Stimulated activated CD4-positive, alpha-beta T cell treated with anti-CD3 and anti-CD28 coated beads, Interleukin-12 subunit alpha, Interleukin-12 subunit beta, amount 100 ng/mL, for 48 hours (primary cell): ENCODE measurements around the gene LRP5.

ENCODE experiments used
- DNase-seq, 3 donors: peaks; one replicate each; pipeline ENCODE4 v3.0.0-alpha.2; 2020; ENCODE audit warnings: low read depth in 2 of 3, low spot score in 1 of 3

The LRP5 gene

GRCh38 chr11:68308068-68308467 is 4.3 kb upstream of the LRP5 start:
- no peak for DNase-seq

- DNase-seq = no peak
Measured at GRCh38 chr11:68309621-68310185, 2.7 kb upstream of the LRP5 start.

DNA sequence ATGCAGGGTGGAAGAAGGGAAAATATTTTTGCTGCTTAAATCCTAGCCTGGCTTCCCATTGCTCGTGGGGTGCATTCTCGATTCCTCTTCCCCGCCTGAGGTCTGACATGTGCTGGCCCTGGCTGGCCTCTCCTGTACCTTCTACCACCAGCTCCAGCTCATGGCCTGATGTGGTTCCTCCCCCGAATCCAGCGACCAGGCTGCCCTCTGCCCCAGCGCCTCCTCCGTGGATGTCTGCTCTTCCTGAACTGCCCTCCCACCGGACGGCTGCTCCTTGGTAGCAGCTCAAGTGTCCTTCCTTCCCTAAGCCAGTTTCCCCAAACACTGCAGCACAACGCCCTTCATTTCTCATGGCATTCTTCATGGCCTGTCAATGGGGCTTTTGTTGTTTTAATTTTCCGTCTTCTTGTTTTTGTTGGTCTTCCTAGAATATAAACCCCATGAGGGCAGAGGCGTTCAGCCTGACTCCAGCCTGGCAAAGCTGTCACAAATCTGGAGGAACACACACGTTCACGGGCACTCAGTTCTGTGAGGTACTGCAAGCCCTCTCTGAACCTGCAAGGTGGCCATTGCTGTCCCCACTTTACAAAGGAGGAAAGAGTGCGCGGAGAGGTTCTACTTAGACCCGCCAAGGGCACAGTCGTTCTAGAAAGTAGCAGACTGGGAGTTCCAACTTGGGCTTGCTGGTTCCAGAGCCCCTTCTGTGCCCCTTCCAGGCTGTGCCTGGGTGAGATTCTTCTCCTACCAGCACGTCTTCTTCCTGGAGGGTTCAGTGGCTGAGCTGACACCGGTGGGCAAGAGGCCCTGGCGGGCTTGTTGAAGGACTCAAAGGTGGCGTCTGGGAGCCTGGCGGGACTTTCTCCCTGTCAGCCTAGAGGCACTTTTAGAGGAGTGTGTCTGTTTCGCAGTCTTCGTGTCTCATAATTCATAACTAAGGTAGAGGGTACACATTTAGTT is 953 bp upstream of the LRP5 start:
- DNase-seq = no peak

GRCh38 chr11:68312780-68313573 is 586 bp downstream of the LRP5 start:
- peak in 1 of 3 donors; percentile 15 for DNase-seq

GRCh38 chr11:68313574-68314202 is 1.3 kb downstream of the LRP5 start:
- no peak for DNase-seq

- no peak for DNase-seq
Measured at GRCh38 chr11:68314203-68315170, 2.1 kb downstream of the LRP5 start.

DNA sequence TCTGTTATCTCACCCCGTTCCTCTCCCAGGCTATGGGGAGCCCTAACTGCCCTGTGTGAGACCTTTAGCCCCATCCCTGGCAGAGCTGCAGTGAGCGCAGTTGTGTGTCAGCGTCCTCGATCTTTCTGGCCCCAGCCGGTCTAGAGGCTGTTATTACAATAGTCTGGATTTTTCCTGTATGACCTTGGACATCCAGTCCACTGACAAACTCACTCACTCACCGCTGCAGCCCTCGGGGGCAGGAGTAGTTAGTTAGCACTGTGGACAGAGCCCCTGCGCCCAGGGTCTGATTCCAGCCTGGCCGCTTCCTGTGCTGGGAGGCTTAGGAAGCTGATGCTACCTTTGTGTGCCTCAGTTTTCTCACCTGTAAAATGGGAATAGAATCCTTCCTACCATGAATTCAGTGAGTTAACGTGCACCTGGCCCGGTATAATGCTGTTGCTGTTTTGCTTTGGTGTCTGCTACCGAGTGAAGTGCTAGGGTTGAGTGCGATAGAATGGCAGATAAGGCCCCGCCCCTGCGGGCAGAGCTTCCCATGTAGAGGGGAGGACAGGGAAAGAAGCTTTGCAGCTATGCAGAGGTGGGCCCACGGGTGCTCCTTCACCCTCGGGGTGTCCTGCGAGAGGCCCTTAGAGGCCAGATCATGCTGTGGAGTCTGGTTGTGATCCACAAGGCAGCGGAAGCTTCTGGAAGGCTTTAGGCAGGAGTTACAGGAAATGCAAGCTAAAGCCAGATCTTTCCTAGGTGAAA is 3.0 kb downstream of the LRP5 start:
- DNase-seq = no peak

GRCh38 chr11:68317147-68317785 is 4.9 kb downstream of the LRP5 start:
- no peak for DNase-seq

DNA sequence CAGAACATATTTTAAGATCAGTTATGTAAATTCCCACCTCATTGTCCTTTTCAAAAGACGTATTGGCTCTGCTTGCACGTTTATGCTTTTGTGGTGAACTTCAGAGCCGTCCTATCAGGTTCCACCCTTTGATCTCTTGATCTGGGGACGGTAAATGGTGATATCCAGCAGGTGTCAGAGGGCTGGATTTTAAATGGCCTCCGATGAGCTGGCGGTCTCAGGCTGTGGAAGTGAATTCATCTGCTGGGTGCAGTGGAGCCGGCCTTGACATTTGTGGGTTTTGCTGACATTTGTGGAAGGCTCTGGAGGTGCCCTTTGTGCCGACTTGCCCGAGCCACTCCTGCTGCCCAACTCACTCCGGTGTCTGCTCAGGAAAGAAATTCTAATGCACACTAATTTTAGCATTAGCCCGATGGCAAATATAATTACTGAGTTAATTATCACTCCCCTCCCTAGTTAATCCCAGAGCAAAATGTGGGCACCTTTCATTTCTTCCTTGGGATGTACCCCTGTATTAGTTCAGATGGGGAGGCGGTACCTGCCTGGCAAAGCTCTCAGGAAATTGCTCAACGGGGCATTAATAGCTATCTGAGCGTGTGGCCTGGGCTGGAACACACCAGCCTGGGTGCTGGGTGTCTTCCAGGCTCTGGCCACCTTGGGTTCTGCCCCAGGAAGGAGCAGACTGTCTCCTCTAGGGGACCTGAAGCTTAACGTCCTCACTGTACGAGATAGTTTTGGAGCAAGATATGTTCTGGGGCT is 9.1 kb downstream of the LRP5 start:
- no peak for DNase-seq

DNA sequence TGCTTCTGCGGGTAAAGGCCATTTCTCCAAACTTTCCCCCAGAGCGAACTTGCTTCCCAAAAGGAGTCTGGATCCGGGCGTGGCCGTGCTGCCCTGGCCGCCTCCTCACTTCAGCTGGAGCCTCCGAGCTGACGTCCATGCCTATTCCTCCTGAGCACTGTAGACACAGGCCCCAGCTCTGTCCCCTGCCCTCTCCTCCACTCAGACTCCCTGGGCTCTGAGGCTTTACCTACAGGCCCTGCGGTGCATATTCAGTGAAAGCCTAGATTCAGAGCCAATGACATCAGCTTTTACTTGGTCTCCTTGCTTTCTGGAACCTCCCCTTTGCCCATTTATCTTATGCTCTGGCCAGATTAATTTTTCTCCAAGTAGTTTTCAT is 9.7 kb downstream of the LRP5 start:
- no peak for DNase-seq

- DNase-seq = no peak
Measured at GRCh38 chr11:68324241-68324640, 11.8 kb downstream of the LRP5 start.

DNA sequence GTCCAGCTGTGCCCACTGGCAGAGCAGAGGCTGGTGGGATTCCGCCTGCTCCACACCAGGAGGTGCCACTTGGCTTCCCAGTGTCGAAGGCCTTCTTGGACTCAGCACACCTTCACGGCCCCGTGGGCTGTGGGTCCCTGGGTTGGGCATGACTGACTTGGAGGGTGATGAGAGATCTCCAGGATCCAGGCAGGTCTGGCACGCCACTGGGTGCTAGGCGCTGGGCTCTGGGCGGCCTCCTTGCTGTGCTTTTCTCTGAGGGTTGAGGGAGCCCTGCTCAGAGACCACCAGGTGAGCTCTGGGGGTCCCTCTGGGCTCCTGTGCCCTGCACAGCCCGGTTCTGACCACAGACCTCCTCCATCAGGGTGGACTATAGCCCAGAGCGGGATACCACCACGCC is 12.3 kb downstream of the LRP5 start:
- DNase-seq = no peak

- DNase-seq = no peak
Measured at GRCh38 chr11:68325183-68325906, 13.0 kb downstream of the LRP5 start.

DNA sequence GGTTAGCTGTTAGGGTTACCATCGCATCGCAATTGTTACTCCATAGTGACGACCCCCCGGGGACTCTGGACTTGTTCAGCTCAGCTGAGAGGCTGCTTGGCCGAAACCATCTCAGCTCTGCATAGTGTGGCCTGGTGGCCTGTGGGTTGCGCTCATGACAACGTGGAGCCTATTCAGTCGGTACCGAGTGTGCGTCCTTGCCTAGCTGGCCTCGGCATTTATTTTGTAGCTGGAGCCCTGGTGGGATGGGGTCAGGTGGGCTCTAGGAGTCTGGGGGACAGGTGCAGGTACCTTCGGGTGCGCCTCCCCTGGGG is 13.5 kb downstream of the LRP5 start:
- no peak for DNase-seq

DNA sequence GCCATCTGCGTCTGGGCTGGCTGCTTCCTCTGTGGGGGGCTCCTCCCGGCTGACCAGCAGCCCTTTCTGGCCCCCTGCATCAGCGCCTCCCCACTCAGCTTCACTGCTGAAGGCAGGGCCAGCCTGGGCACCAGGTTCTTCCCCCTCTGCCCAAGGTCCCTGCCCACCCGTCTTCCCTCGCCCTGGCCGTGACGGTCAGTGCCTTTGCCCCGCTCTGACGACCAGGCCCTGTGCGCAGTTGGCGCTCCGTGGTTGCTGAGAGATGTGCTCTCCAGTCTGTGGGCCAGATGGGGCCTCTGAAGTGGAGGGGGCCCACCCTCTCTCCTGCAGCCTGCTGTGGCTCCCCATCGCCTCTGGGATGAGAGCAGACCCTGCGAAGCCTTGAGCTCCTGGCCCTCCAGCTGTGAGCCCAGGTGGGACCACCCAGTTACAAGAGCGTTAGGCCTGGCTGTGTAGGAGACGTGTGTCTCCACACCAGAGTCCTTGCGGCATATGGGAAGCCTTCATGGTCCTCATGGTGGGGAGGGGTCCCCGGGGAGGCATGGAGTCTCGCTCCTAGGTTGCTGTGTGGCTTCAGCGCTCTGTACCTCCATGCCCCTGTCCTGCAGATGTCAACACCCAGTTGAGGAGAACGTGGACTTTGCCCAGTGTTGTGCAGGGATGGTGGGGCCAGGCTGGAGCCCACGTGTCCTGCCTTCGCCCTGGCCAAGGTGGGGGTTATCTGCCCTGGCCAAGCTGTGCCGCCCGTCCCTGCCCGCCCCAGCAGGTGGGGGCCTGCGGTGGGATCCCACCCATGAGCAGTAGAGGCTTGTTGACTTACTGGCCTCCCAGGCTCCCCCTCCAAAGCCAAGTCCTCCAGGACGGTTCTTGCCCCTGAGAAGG is 14.2 kb downstream of the LRP5 start:
- DNase-seq = no peak

GRCh38 chr11:68327586-68328370 is 15.4 kb downstream of the LRP5 start:
- DNase-seq = no peak
